Measurements from ENCODE around the gene TTLL11.

DNA sequence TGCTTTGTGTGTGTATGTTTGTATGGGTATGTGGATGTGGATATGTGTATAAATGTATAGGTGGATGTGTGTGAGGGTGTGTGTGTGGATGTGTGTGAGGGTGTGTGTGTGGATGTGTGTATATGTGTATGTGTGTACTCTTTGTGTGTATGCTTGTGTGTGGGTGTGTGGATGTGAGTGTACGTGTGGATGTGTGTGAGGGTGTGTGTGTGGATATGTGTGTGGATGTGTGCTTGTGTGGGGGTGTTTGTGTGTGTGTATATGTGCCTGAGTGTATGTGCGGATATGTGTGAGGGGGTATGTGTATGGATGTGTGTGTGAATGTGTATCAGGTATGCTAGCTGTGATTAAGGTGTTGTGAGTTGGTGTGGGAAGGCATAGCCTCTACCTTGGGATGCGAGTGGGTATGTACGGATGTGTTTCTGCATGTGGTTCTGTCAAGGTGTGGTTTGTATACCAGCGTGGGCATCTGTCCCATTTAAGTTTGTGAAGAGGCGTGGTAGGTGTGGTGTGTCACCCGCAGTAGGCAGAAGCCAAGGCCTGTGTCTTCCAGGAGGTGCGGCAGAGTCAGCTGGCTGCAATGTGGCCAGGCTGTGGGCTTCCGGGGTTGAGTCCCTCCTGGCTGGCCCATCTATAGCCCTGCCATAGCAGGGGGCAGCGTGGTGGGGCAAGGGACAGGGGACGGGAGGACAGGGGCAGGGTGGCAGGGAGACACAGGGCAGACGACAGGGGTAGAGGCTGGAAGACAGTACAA is 285.9 kb downstream of the TTLL11 start:
- TF ChIP-seq, protein P1, sequence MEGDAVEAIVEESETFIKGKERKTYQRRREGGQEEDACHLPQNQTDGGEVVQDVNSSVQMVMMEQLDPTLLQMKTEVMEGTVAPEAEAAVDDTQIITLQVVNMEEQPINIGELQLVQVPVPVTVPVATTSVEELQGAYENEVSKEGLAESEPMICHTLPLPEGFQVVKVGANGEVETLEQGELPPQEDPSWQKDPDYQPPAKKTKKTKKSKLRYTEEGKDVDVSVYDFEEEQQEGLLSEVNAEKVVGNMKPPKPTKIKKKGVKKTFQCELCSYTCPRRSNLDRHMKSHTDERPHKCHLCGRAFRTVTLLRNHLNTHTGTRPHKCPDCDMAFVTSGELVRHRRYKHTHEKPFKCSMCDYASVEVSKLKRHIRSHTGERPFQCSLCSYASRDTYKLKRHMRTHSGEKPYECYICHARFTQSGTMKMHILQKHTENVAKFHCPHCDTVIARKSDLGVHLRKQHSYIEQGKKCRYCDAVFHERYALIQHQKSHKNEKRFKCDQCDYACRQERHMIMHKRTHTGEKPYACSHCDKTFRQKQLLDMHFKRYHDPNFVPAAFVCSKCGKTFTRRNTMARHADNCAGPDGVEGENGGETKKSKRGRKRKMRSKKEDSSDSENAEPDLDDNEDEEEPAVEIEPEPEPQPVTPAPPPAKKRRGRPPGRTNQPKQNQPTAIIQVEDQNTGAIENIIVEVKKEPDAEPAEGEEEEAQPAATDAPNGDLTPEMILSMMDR (IDR thresholded peaks at IDR 0.05; ENCODE audit: low read depth, low read length, poor library complexity, severe bottlenecking), result no peak
- no peak for TF ChIP-seq EZH2phosphoT487 (IDR thresholded peaks at IDR 0.05; ENCODE audit: borderline replicate concordance, low read length)

All from DOHH2 (cell line).